Stomach (tissue), 4 donors: ENCODE measurements around the gene BPIFB6.

ENCODE experiments used
- POLR2A ChIP-seq, 4 donors: fragments of 450-650 bp; IDR thresholded peaks; one replicate each; pipeline ENCODE4 v1.6.1; 2016; ENCODE audit warnings: antibody characterized with exemption in 4 of 4, control low read depth in 2 of 4, mild to moderate bottlenecking in 1 of 4, moderate library complexity in 1 of 4
- POLR2AphosphoS5 ChIP-seq, 3 donors: sonication (generic); formaldehyde crosslinking; IDR thresholded peaks; one replicate each; pipeline ENCODE4 v1.6.1; 2016; ENCODE audit warnings: antibody characterized with exemption in 3 of 3
- TF ChIP-seq, protein P1 (sequence below), 7 experiments: fragments of 450-650 bp in 4 of 7; fragments of 200-600 bp in 3 of 7; sonication (generic) in 3 of 7; IDR thresholded peaks; one replicate each; pipeline ENCODE4 v1.5.1; 2016 to 2019; ENCODE audit warnings: antibody characterized with exemption in 7 of 7, control low read depth in 2 of 7, mild to moderate bottlenecking in 1 of 7

DNA sequence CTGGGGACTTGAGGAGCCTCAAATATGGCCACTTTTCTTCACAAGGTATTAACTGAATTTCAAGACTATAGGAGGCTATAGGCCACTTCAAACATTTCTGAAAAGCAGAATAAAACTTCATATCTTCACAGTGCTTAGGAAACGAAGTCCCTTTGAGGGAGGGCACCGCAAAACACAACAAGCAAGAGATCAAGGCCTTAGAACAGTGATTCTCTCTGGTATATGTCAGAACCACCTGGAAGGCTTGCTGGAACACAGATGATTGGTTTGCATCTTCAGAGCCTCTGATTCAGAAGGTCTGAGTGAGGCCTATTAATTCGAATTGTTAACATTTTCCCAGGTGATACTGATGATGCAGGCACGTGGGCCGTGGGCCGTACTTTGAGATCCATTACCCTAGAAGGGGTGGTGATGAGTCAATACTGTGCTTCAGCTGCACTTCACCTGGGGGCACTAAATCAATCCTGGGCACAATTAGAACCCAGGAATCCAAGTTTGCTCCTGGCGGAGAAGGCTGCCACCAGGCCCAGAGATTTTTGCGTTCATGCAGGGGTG, 37.9 kb upstream of the BPIFB6 start:
- TF ChIP-seq POLR2A (IDR thresholded peaks at IDR 0.05) (no peak), POLR2AphosphoS5 (IDR thresholded peaks at IDR 0.05) (no peak)
- TF ChIP-seq, protein P1, sequence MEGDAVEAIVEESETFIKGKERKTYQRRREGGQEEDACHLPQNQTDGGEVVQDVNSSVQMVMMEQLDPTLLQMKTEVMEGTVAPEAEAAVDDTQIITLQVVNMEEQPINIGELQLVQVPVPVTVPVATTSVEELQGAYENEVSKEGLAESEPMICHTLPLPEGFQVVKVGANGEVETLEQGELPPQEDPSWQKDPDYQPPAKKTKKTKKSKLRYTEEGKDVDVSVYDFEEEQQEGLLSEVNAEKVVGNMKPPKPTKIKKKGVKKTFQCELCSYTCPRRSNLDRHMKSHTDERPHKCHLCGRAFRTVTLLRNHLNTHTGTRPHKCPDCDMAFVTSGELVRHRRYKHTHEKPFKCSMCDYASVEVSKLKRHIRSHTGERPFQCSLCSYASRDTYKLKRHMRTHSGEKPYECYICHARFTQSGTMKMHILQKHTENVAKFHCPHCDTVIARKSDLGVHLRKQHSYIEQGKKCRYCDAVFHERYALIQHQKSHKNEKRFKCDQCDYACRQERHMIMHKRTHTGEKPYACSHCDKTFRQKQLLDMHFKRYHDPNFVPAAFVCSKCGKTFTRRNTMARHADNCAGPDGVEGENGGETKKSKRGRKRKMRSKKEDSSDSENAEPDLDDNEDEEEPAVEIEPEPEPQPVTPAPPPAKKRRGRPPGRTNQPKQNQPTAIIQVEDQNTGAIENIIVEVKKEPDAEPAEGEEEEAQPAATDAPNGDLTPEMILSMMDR (IDR thresholded peaks at IDR 0.05): no peak
